ENCODE results near the gene ARFGEF3.
"Not testable (repeated sequence)": the region's sequence is repeated elsewhere in the genome, so short reads cannot be mapped to it uniquely, and the experiment has no call there.

The ARFGEF3 gene

GRCh38 chr6:138346302-138347195 lies 184.8 kb downstream of the ARFGEF3 start:
- FAIRE-seq = no peak
- DNase-seq (ENCODE audit: low spot score) = no peak

GRCh38 chr6:138347864-138348263 lies 186.1 kb downstream of the ARFGEF3 start:
- DNase-seq (ENCODE audit: low spot score) = no peak
- no peak for FAIRE-seq

- DNase-seq (ENCODE audit: low spot score) (no peak), FAIRE-seq (no peak)
Measured at GRCh38 chr6:138349891-138350290, 188.2 kb downstream of the ARFGEF3 start.

- FAIRE-seq (no peak), DNase-seq (ENCODE audit: low spot score) (no peak)
Measured at GRCh38 chr6:138357928-138358327, 196.2 kb downstream of the ARFGEF3 start.

GRCh38 chr6:138368684-138369083 lies 206.9 kb downstream of the ARFGEF3 start:
- DNase-seq (ENCODE audit: low spot score); FAIRE-seq: not testable (repeated sequence)

- FAIRE-seq = no peak
Measured at GRCh38 chr6:138370631-138371451, 209.1 kb downstream of the ARFGEF3 start.

GRCh38 chr6:138371452-138371711 lies 209.6 kb downstream of the ARFGEF3 start:
- FAIRE-seq (no peak), DNase-seq (ENCODE audit: low spot score) (no peak)

More at GRCh38 chr6:138370631-138371451, 209.1 kb downstream of the ARFGEF3 start:
- no peak for DNase-seq (ENCODE audit: low spot score)

GRCh38 chr6:138371720-138372119 lies 210.0 kb downstream of the ARFGEF3 start:
- FAIRE-seq (peak; percentile 68), DNase-seq (ENCODE audit: low spot score) (peak; percentile 17)

GRCh38 chr6:138372711-138373463 lies 211.1 kb downstream of the ARFGEF3 start:
- peak; percentile 6 for DNase-seq (ENCODE audit: low spot score)
- FAIRE-seq = peak; percentile 22

- no peak for FAIRE-seq
- no peak for DNase-seq (ENCODE audit: low spot score)
Measured at GRCh38 chr6:138374230-138374629, 212.5 kb downstream of the ARFGEF3 start.

- FAIRE-seq (no peak), DNase-seq (ENCODE audit: low spot score) (no peak)
Measured at GRCh38 chr6:138374815-138375214, 213.1 kb downstream of the ARFGEF3 start.

- FAIRE-seq (no peak), DNase-seq (ENCODE audit: low spot score) (no peak)
Measured at GRCh38 chr6:138377042-138377441, 215.3 kb downstream of the ARFGEF3 start.

- DNase-seq (ENCODE audit: low spot score) (no peak), FAIRE-seq (no peak)
Measured at GRCh38 chr6:138377844-138378243, 216.1 kb downstream of the ARFGEF3 start, which contains the start of gene SMIM28. Gene SMIM28 (plus strand): TSS chr6:138377905. CDS start chr6:138378073, 168 bp downstream.

- DNase-seq (ENCODE audit: low spot score) = no peak
- no peak for FAIRE-seq
Measured at GRCh38 chr6:138378463-138378862, 216.7 kb downstream of the ARFGEF3 start.

- no peak for FAIRE-seq
- DNase-seq (ENCODE audit: low spot score) = no peak
Measured at GRCh38 chr6:138382498-138383265, 220.9 kb downstream of the ARFGEF3 start.

GRCh38 chr6:138383776-138384175 lies 222.0 kb downstream of the ARFGEF3 start:
- DNase-seq (ENCODE audit: low spot score) = no peak

GRCh38 chr6:138386897-138387296 lies 225.2 kb downstream of the ARFGEF3 start:
- no peak for DNase-seq (ENCODE audit: low spot score)
- FAIRE-seq = no peak

More at GRCh38 chr6:138383776-138384175, 222.0 kb downstream of the ARFGEF3 start:
- FAIRE-seq = no peak

GRCh38 chr6:138387577-138388368 lies 226.0 kb downstream of the ARFGEF3 start:
- FAIRE-seq (no peak), DNase-seq (ENCODE audit: low spot score) (no peak)

GRCh38 chr6:138389551-138389950 lies 227.8 kb downstream of the ARFGEF3 start:
- FAIRE-seq (no peak), DNase-seq (ENCODE audit: low spot score) (no peak)

Measured in RCC 7860 (cell line).